ENCODE measurements around the gene SPATA31A6.
"Not testable (repeated sequence)": the region's sequence is repeated elsewhere in the genome, so short reads cannot be mapped to it uniquely, and the experiment has no call there.

DNA sequence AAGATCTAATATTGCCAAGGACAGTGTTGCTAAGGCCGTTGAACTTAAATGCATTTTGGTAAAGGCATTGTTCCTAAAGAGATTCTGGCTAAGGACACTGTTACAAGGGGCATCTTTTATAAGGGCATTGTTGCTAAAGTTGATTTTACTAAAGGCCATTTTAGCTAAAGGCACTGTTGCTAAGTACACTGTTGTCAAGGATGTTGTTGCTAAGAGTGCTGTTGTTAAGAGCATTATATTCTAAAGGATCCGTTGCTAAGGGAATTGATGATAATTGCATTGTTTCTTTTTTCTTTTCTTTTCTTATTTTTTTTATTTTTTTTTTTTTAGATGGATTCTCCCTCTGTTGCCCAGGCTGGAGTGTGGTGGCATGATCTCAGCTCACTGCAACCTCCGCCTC, 53.9 kb downstream of the SPATA31A6 start:
- TF ChIP-seq, protein P1, sequence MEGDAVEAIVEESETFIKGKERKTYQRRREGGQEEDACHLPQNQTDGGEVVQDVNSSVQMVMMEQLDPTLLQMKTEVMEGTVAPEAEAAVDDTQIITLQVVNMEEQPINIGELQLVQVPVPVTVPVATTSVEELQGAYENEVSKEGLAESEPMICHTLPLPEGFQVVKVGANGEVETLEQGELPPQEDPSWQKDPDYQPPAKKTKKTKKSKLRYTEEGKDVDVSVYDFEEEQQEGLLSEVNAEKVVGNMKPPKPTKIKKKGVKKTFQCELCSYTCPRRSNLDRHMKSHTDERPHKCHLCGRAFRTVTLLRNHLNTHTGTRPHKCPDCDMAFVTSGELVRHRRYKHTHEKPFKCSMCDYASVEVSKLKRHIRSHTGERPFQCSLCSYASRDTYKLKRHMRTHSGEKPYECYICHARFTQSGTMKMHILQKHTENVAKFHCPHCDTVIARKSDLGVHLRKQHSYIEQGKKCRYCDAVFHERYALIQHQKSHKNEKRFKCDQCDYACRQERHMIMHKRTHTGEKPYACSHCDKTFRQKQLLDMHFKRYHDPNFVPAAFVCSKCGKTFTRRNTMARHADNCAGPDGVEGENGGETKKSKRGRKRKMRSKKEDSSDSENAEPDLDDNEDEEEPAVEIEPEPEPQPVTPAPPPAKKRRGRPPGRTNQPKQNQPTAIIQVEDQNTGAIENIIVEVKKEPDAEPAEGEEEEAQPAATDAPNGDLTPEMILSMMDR (conservative IDR thresholded peaks at IDR 0.05 in 1 of 2, IDR thresholded peaks at IDR 0.05 in 1 of 2; ENCODE audit: low read depth in 1 of 2, low read length in 2 of 2), result not testable (repeated sequence)
- TF ChIP-seq EZH2 (IDR thresholded peaks at IDR 0.05; ENCODE audit: low read length, missing control alignments), result not testable (repeated sequence)

Measured in fibroblast of lung (primary cell).